Hepatic stellate cell (primary cell): Measurements from ENCODE around the gene WFDC9.
"Not testable (repeated sequence)": the region's sequence is repeated elsewhere in the genome, so short reads cannot be mapped to it uniquely, and the experiment has no call there.

ENCODE experiments used
- DNase-seq: peaks from one replicate; pipeline ENCODE4 v3.0.0; 2011; ENCODE audit warnings: low spot score

Gene WFDC9

GRCh38 chr20:45592574-45593189 is 38.4 kb downstream of the WFDC9 start:
- peak; percentile 5 for DNase-seq

- DNase-seq: no peak
These were observed 41.4 kb downstream of the WFDC9 start for GRCh38 chr20:45589725-45590124.

DNA sequence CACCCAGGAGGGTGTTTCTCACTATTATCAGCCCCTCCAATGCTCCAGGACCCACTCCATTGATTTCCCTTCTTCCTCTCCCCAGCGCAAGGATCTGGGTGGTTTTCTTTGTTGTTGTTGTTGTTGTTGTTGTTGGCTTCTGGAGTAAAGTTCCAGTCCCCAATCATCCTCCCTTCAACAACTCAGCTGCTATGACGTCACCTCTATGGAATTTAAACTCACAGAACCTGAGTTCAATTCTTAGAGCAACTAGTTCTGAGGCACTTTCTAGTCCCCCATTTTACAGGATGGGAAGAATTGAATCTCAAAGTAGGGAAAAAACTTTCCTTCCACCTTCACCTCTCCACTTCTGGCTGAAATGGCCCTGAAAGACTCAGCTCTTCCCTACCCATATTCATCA is 42.3 kb downstream of the WFDC9 start:
- no peak for DNase-seq

- DNase-seq: not testable (repeated sequence)
These were observed 45.1 kb downstream of the WFDC9 start for GRCh38 chr20:45585986-45586385.

- not testable (repeated sequence) for DNase-seq
These were observed 46.8 kb downstream of the WFDC9 start for GRCh38 chr20:45584294-45584693.

- DNase-seq: no peak
These were observed 47.6 kb downstream of the WFDC9 start for GRCh38 chr20:45583502-45583901.

GRCh38 chr20:45581702-45582101 is 49.4 kb downstream of the WFDC9 start:
- DNase-seq: no peak

DNA sequence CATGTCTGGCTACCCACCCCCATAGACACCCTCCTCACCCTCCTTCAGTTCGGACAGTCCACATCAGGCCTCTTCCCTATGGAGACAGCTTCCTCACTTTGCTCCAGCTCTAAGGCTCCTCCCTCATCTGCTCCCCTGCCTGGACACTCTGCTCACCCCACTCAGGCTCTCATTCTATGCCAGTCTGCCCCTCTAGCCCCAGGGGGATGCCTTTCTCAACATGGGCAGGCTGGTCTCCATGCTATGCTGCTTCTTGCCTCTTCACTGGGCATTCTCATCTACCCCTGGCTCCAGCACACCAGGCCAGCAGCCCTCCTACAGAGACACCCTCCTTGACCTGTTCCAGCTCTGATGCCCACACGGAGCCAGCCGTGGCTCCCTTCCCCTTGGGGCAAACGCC is 51.9 kb downstream of the WFDC9 start, which contains the start of gene WFDC8:
TSS of gene WFDC8 (minus strand) at position 101 of the 400 bp plus-strand sequence. CDS start at position 64, 37 bp downstream.
- no peak for DNase-seq

DNA sequence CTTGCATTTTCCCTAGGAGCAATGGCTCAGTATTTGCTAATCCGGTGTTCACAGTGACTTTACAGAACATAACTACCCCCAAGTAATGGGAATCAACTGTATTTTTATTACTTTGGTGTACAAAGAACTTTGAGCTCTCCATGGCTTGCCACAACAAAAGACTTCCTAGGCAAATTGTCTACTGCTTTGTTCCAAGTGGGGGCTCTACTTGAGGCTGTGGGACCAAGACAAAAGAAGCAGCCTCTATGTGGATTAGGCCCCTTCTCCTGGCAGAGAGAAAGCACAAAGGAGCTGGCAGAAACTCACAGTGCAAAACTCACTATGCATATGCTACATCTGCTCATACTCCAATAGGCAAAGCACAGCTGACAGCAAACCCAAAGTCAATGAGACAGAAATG is 52.9 kb downstream of the WFDC9 start:
- no peak for DNase-seq

- no peak for DNase-seq
These were observed 54.1 kb downstream of the WFDC9 start for GRCh38 chr20:45576995-45577394.

- no peak for DNase-seq
These were observed 55.2 kb downstream of the WFDC9 start for GRCh38 chr20:45575931-45576330.

- DNase-seq: not testable (repeated sequence)
These were observed 61.4 kb downstream of the WFDC9 start for GRCh38 chr20:45569650-45570049.

GRCh38 chr20:45564760-45565276 is 66.3 kb downstream of the WFDC9 start:
- DNase-seq: no peak
